ENCODE data around the gene CHD5.

CHD5 gene

DNA sequence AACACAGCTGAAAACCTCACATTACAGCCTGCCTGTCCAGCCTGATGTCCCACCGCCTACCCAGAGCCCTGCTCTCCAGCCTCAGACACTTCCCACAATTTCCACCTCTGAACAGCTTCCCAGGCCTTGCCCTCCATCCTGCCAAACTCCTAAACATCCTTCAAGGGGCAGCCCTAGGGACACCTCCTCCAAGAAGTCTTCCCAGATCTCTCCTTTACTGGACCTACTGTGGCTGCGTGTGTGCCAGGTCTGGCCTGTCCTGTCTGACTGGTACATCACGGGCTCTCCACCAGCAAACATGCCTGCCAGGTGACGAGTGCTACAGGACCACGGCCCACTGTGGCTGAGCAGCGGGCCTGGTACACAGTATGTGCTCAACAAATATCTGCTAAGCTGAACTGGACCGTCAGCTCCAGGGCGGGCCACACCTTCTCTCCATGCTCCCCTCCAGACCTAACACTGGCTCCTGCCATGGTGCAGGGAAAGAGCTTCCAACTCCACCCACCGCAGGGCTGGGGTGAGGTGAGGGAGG is 28.8 kb downstream of the CHD5 start:
- DNase-seq: no peak

DNA sequence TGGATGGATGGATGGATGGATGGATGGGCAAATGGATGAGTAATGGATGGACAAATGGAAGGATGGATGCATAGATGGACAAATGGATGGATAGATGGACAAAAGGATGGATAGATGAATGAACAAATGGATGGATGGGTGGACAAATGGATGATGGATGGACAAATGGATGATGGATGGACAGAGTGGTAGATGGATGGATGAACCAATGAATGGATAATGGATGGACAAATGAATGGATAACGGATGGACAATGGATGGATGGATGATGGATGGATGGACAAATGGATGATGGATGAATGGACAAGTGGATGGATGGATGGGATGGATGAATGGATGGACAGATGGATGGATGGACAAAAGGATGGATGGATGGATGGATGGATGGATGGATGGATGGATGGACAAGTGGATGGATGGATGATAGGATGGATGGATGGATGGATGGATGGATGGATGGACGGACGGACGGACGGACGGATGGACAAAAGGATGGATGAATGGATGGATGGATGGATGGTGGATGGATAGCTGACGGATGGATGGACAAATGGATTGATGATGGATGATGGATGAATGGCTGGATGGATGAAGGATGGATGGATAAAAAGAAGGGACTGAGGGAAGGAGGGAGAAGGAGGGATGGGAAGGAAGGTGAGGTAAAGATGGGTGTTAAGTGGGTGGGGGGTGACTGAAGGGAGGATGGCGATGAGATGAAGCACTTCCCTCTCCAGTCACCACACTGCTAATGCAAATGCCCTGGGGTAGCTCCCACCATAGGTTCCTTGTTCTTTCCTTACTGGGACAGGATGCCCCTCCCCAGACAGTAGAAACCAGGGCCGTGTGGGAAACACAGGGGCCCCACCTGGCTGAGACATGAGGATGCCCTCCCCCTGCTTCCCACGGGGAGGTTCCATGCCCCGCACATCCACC is 29.8 kb downstream of the CHD5 start:
- DNase-seq: no peak

DNA sequence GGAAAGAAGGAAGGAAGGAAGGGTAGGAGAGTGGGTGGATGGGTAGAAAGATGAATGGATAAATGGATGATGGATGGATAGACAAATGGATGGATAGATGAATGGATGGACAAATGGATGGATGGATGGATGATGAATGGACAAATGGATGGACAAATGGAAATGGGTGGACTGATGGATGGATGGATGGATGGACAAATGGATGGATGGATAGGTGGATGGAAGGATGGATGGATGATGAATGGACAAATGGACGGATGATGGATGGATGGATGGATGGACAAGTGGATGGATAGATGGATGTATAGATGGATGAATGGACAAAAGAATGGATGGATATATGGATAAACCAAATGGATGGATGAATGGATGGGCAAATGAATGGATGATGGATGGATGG is 30.5 kb downstream of the CHD5 start:
- DNase-seq: no peak

DNA sequence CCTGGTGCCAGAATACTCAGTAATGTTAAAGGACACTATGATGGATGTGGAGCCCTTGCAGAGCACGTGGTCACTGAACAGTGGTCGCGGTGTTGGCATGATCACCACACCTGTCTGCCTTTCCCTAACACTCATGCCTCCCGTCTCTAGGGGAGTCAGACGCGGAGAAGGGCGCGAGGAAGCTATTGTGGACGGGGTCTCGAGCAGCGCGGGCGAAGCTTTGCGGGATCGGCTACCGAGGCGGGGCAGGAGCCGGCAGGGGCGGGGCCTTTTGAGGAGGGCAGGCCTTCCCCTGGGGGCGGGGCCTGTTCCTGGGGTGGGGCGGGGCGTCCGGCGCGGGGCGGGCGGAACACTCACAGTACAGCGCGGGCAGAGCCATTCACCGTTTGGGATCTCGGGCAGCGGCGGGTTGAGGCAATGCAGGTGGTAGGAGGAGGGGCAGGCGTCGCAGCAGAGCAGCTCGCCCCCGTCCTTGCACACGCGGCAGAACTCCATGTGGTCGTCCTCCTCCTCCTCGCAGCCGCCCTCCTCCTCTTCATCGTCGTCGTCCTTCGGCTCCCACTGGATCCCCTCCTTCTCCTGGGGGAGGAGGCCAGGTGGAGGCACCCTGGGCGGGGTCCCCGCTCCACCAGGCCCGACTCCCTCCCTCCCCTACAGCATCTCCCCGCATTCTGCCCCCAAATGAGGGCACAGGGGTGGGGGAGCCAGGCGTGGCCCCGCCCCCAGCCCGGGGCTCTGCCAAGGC is 31.5 kb downstream of the CHD5 start:
- no peak for DNase-seq

DNA sequence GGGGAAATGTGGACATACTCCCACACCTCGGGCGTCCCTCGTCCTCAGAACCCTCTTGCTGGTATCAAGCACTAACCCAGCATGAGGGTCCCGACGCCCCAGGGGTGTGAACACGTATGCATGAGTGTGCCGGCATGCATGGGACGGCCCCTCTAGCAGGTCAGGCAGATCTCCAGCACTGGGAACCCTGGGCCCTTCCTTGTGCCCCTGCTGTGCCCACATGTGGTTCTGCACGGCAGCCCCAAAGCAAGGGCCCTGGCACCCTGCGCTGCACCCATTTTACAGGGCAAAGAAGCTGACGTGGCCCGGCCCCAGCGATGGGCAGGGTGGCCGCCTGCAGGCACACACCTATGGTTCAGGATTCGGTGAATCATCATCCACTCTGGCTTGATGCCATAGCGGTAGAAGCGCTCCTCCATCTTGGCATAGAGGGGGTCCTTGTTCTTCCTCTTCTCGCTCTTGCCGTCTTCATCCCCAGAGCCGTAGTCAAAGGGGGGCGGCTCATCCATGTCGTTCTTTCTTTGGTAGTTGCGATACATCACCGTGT is 34.2 kb downstream of the CHD5 start:
- no peak for DNase-seq

DNA sequence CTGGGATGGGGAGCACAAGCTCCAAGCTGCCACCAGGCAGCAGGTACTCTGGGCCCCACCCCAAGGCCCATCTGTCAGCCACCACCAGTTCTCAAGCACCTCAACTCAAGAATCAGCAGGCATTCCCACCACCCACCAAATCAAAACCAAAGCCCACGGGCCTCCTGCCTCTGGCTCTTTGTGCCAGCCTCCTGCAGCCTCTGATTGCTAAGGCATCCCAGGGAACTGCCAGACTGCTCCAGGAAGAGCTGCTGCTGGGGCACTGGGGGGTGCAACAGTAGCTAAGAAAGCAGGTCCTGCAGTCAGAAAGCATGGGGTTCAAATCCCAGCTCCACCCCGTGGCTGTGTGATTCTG is 34.7 kb downstream of the CHD5 start:
- no peak for DNase-seq

DNA sequence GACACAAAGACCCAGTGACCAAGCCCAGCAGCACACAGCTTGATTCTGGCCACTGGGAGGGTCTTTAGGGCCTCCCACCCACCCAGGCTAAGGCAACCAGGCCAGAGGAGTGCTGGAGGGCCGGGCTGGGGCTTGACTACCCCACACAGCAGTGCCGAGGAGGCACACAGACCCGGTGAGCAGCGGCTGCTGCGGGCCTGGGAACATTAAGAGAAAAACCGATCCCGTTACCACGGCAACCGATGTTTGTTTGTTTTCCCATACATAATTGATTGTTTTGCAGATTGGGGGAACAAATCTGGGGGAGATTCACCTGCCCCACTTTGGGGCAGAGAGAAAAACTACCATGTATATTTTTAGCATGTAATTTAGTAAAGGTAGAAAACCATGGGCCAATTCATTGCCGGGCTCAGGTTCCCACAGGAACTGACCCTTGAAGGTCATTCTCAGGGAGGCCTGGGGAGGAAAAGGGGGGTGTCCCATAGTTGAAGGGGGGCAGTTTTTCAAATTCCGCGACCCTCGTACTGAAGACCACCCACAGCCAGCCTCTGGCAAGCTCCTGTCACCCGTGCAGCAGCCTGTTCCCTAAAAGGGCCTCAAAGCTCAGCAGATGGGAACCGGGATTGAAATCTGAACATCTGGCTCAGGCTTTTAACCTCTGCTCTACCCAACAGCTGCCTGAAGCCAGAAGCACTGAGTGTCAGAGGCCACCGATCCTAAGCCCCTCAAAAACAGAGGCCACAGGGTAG is 35.3 kb downstream of the CHD5 start:
- DNase-seq: no peak

DNA sequence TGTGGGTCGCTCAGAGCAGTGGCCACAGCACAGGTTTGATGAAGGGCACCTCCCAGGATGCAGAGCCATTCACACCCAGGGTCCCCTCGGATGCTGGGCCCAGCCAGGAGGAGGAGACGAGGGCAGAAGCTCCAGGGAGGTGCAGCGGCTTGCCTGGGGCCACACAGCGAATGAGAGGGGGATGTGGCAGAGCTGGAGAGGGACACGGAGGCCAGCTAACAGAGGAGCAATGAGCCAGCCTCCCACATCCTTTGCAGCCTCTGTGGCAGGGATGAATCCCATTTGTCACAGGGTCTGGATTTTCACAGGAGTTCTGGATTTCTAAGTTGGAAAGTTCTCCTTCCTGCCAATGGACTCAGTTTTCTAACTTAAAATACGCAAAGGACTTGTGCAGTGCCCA is 35.9 kb downstream of the CHD5 start:
- no peak for DNase-seq

DNA sequence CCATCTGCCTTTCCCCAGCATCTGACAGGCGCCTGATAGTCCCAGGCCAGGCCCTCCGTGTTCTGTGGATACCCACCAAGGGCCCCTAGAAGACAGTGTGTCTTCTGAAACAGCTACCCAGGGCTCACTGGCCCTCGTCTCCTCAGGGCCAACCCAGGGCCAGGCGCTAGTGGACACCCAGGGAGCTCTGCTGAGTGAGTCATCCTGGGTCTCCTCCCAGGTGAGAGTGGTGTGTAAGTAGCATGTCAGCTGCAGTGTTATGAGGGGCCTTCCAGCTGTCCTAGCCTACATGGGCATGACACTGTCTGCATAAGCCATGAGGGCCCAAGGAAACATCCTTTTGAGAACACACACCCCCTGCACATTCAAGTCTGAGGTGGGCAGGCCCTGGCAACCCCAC is 36.7 kb downstream of the CHD5 start:
- peak; percentile 19 for DNase-seq

DNA sequence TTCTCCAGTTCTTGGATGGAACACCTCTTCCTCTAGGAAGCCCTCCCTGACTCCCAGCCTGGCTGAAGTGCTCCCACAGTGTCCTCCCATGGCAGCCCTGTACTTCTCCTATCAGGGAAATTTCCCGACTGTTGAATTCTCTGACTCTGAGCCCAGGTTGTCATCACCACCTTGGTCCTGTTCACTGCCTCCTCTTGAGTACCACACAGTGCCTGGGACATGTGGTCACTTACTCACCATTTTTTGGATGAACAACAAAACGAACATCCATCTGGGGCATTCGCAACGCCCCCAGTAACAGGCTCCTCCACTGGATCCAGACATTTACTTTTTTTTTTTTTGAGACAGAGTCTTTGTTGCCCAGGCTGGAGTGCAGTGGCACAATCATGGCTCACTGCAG is 37.4 kb downstream of the CHD5 start:
- DNase-seq: no peak

DNA sequence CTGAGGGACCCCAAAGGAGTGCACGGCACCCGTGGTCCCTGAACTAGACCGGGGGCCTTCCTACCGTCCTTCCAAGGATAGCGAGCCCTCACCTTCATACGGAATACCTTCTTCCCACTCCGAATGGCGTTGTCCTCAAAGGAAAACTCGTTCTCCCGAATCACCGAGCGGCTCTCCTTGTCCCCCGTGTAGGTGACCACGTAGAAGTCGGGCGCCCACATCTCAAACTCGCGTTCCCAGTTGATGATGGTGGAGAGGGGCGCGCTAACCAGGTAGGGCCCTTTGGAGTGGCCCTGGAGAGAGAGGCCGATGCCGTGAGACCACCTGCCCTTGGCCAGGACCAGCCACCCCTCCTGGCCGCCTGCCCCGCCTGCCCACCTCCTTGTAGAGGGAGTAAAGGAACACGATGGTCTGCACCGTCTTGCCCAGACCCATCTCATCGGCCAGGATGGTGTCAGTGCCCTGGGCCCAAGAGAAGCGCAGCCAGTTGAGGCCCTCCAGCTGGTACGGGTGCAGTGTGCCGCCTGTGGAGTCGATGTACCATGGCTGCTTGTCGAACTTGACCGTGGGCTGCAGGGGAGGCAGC is 38.0 kb downstream of the CHD5 start:
- DNase-seq: no peak

DNA sequence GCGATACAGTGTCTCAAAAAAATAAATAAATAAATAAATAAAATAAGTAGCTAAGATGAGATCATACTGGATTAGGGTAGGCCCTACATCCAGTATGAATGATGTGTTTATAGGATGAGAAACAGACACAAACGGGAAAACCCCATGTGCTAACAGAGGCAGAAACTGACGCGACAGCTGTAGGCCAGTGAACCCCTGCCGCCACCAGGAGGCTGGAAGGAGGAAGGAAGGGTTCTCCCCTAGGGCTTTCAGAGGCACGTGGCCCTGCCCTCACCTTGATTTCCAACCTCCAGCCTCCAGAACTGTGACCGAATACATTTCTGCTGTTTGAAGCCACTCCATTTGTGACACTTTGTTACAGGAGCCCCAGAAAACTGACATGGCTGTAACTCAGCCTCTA is 38.5 kb downstream of the CHD5 start:
- DNase-seq: no peak

DNA sequence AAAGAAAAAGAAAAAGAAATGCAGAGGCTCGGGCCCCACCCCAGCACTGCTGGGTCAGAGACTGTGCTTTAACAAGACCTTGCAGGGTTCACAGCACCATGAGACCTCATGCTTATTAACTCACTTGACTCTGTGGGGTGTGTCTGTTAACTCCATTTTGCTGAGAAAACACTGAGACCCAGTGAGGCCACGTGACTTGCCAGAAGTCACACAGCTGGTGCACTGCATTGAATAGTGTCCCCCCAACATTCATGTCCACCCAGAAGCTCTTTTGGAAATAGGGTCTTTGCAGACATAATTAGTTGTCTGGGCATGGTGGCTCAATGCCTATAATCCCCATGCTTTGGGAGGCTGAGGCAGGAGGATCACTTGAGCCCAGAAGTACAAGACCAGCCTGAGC is 39.7 kb downstream of the CHD5 start:
- DNase-seq: no peak

DNA sequence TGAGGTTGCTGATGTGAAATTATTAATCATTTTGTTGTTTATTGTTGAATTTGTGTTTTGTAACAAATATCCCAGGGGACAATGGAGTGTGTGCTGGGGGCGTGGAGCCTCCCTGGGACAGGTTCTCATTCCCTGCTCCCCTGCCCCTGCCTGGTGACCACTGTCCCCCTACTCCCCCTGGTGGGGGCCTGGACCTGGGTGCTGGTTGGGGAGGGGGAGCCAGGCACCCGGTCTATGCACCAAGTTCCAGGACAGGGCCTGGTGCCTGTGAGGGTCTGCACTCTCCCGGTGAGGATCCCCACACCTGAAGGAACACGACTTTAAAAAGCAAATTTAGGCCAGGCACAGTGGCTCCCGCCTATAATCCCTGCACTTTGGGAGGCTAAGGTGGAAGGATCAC is 42.4 kb downstream of the CHD5 start:
- DNase-seq: no peak

DNA sequence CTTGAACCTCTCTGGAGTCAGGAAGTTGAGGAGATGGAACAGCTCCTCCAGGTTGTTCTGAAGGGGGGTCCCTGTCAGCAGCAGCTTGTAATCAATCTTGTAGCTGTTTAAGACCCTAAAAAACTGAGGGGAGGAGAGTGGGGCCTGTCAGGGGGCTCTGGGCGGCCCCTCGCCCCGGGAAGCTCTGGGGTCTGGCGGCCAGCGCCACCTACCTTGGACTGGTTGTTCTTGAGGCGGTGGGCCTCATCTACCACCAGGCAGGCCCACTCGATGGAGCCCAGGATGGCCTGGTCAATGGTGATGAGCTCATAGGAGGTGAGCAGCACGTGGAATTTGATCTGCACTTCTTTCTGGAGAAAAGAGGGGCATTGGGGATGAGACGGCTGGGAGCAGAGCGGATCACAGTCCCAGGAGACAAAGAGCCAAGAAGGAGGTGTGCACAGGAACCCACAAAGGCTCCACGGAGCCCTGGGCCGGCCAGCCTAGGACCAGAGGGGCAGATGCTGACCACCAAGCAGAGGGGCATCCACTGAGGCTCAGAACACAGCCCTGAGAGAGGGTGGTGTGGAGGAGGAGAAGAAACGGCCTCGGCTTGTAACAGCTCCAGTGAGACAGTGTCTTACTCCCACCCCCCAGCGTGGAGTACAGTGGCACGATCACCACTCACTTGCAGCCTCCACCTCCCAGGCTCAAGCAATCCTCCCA is 43.5 kb downstream of the CHD5 start:
- DNase-seq: no peak

DNA sequence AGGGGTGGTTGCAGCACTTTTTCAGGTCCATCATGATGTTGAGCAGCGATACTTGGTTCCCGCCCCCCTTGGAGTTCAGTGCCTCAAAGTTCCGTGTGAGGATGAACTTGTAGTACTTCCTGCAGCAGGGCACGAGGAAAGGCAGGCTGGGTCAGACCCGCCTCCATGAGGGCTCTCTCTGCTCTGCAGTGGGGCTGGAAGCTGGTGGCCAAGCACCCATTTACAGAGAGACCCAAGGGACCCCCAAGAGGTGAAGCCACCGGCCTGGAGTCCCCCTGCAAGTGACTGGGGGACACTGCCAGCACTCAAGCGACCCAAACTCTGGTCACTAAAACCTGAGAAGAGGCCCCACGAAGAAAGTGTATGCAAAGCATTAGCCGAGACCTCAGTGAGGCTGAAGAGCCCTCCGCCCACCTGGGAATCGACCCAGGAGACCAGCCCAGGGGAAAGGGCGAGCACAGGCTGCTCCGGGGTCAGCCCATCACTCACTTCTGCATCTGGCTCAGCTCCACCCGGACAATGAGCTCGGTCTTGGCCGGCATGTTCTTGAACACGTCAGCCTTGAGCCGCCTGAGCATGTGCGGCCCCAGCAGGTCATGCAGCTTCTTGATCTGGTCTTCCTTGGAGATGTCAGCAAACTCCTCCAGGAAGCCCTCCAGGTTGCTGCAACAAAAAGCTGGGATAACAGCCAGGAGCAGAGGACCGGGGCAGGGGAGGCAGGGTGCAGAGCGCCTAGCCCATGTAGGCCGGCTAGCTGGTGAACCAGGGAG is 45.2 kb downstream of the CHD5 start:
- DNase-seq: no peak

DNA sequence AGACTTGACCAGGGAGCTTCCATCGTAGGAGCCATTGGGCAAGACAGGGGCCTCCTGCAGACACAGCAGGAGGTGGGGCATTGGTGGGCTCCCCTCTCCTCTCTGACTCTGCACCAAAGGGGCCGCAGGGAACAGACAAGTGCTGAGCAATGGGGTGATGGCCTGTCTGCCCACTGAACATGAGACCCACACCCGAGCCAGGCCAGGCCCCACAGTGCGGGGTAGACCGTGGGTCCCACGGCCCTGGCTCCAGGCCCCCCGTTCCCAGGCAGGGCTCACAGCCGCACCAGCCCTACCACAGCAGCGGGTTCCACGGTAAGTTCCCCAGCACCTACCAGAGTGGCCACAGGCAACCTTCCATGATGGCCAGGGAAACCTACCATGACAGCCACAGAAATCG is 45.9 kb downstream of the CHD5 start:
- no peak for DNase-seq

DNA sequence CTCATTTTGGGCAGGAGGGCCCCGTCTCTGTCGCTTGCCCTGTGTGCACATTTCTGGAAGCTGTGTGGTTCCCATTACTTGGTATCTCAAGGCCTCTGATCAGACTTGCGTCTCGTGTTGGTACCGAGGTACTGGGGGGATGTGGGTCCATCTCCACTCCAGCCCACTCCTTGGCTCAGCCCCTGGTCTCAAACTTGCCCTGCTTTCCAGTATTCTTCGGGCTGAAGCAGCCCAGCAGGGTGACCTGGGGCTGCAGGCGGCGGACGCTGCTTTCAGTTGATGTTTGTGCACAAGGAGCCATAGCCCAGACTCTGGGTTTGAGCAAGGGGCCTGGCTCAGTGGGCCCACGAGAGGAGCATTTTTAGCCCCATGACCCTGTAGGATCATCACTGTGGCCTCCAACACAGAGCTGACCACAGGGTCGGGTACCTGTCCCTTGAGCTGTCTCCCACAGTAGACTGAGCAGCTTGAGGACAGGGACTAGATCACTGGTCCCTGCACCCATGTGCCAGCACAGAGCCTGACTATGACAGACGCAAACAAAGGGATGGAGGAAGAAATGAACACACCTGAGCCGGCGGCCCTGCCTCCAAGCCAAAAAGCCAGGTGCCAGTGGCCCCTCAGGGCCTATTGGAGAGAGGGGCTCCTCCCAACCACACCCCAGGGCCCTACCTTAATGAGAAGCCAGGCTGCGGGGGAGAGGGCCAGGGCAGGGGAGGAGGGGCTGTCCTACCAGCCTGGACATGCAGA is 46.8 kb downstream of the CHD5 start:
- no peak for DNase-seq

DNA sequence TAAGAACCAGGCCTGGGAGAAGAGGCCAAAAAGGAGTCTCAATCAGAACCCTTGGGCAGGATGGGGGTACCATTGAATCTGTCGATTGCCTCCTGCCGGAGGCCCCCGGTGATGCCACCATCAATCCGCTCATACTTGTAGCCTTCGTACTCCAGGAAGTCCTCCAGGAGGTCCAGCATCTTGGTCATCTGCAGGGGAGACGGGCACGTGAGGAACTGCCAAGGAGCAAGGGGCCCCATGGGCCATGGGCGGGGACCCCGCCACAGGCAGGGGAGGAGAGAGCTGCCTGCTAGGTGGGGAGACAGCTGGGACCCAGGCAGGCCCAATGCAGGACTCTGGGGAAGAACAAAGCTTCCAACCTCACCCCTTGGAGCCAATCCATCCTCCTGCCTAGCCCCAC is 48.6 kb downstream of the CHD5 start:
- DNase-seq: no peak

DNA sequence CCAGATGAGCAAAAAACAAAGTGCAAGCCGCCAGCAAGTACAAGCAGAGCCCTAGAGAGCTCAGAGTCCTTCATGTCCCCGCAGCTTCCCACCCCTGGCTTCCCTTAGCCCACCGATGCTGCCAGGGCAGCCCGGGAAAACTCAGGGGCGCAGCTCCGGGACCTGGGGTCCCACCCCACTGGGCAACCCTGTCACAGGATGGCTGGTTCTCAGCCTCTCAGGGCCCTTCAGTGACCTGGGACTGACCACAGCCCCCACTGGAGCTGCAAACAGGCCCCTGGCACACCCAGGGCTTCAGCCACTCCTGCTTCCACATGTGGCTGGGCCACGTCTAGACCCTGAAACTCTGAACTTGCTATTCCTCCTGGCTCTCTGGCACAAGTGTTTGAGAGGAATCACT is 49.5 kb downstream of the CHD5 start:
- DNase-seq: no peak

DNA sequence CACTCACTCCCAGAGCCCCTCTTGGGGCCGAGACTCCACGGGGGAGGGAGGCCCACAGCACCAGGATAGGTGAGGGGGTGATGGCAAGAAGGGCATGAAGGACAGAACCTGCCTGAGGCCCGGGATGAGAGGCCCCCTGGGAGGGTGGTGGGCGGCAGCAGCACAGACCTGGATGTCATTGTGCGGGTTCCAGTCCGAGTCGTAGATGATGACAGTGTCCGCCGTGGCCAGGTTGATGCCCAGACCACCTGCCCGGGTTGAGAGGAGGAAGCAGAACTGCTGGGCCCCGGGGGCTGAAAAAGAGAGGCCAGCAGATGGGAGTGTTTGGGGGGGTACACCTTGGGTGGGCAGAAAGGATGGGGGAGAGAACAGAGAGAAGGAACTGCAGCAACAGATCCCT is 50.1 kb downstream of the CHD5 start:
- no peak for DNase-seq

All from kidney glomerular epithelial cell (primary cell).